Measurements from ENCODE around the gene CEP112.

DNA sequence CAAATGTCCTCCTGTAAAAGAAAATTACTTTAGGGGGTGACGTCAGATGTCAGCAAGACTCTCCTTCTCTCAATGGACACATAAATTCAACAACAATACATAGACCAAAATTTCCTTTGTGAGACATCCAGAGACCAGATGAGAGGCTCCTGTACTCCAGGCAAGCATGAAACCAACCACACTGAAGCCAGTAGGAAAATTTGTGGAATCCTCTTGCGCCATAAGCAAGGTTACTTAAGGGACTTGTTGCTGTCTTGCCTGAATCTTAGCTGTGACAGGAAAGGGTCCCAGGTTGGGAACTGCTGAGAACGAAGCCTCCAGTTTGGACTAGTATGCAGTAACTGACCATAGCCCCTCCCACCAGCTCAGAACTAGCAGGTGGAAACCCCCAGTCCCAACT is 56.0 kb downstream of the CEP112 start:
- TF ChIP-seq POLR2A (IDR thresholded peaks at IDR 0.05) (no peak), POLR2AphosphoS5 (IDR thresholded peaks at IDR 0.05; ENCODE audit: insufficient read depth in 1 of 2, low read depth in 1 of 2) (no peak)
- TF ChIP-seq, protein P1, sequence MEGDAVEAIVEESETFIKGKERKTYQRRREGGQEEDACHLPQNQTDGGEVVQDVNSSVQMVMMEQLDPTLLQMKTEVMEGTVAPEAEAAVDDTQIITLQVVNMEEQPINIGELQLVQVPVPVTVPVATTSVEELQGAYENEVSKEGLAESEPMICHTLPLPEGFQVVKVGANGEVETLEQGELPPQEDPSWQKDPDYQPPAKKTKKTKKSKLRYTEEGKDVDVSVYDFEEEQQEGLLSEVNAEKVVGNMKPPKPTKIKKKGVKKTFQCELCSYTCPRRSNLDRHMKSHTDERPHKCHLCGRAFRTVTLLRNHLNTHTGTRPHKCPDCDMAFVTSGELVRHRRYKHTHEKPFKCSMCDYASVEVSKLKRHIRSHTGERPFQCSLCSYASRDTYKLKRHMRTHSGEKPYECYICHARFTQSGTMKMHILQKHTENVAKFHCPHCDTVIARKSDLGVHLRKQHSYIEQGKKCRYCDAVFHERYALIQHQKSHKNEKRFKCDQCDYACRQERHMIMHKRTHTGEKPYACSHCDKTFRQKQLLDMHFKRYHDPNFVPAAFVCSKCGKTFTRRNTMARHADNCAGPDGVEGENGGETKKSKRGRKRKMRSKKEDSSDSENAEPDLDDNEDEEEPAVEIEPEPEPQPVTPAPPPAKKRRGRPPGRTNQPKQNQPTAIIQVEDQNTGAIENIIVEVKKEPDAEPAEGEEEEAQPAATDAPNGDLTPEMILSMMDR (IDR thresholded peaks at IDR 0.05), result no peak

All from vagina (tissue), 2 donors.